MM.1S (cell line): Measurements from ENCODE around the gene WDR88.

Experiments used
- CTCF ChIP-seq: fragments of 300-600 bp; sonication (generic); IDR thresholded peaks from 2 replicates; pipeline ENCODE4 v1.5.1; 2016; ENCODE audit warnings: antibody characterized with exemption, low read length, mixed read lengths
- EZH2 ChIP-seq: fragments of 300-600 bp; sonication (generic); optimal IDR thresholded peaks from 2 replicates; pipeline ENCODE3; 2017; ENCODE audit warnings: low read depth, mild to moderate bottlenecking, antibody characterized with exemption, low read length, mixed read lengths

GRCh38 chr19:33205110-33205509 is 73.2 kb downstream of the WDR88 start:
- no peak for TF ChIP-seq EZH2
- no peak for TF ChIP-seq CTCF
